Left hindlimb (tissue), 1 donor: Measurements from ENCODE around the gene LIFR.

Experiments used
- DNase-seq: peaks from one replicate; pipeline ENCODE4 v3.0.0-alpha.2; 2018

Gene LIFR

GRCh38 chr5:38462976-38463633 is 93.3 kb downstream of the LIFR start:
- no peak for DNase-seq

- no peak for DNase-seq
Observed at GRCh38 chr5:38458174-38458573, 98.3 kb downstream of the LIFR start.

- DNase-seq = no peak
Observed at GRCh38 chr5:38456657-38457399, 99.6 kb downstream of the LIFR start.

GRCh38 chr5:38455796-38456330 is 100.6 kb downstream of the LIFR start:
- DNase-seq = no peak

GRCh38 chr5:38453921-38454320 is 102.5 kb downstream of the LIFR start:
- DNase-seq = no peak

- DNase-seq = no peak
Observed at GRCh38 chr5:38453506-38453905, 102.9 kb downstream of the LIFR start.

GRCh38 chr5:38452201-38452600 is 104.2 kb downstream of the LIFR start:
- DNase-seq = no peak

- peak; percentile 41 for DNase-seq
Observed at GRCh38 chr5:38451074-38451725, 105.2 kb downstream of the LIFR start.

- no peak for DNase-seq
Observed at GRCh38 chr5:38450627-38451026, 105.8 kb downstream of the LIFR start.

- no peak for DNase-seq
Observed at GRCh38 chr5:38448568-38449350, 107.7 kb downstream of the LIFR start.

GRCh38 chr5:38447786-38448185 is 108.7 kb downstream of the LIFR start:
- DNase-seq = peak; percentile 72

GRCh38 chr5:38447056-38447455 is 109.4 kb downstream of the LIFR start:
- no peak for DNase-seq

GRCh38 chr5:38446029-38446522 is 110.4 kb downstream of the LIFR start:
- no peak for DNase-seq

GRCh38 chr5:38445374-38446028 is 110.9 kb downstream of the LIFR start:
- no peak for DNase-seq

GRCh38 chr5:38443390-38443789 is 113.1 kb downstream of the LIFR start:
- no peak for DNase-seq

- DNase-seq = no peak
Observed at GRCh38 chr5:38442247-38442573, 114.2 kb downstream of the LIFR start.

- peak; percentile 88 for DNase-seq
Observed at GRCh38 chr5:38441453-38442246, 114.8 kb downstream of the LIFR start.

- DNase-seq = no peak
Observed at GRCh38 chr5:38438757-38439156, 117.7 kb downstream of the LIFR start.

GRCh38 chr5:38434966-38435705 is 121.3 kb downstream of the LIFR start:
- no peak for DNase-seq

GRCh38 chr5:38433160-38433861 is 123.1 kb downstream of the LIFR start:
- DNase-seq = peak; percentile 77
